LNCaP clone FGC (cell line): ENCODE results near the gene AGRN.
A peak's percentile ranks its signal among the peaks of the same experiment; 100 is the strongest.
"Not testable (repeated sequence)": the region's sequence is repeated elsewhere in the genome, so short reads cannot be mapped to it uniquely, and the experiment has no call there.

Experiments used
- DNase-seq: peaks from one replicate; pipeline ENCODE4 v3.0.0-alpha.2; 2011; ENCODE audit warnings: low read depth
- H3K4me3 ChIP-seq: 2 replicates; pipeline ENCODE4 v1.5.1; 2011; ENCODE audit warnings: mild to moderate bottlenecking, low read depth, low read length, control low read depth
- CTCF ChIP-seq: IDR thresholded peaks from 2 replicates; pipeline ENCODE4 v1.5.1; 2012; ENCODE audit warnings: mild to moderate bottlenecking; ENCODE audit not compliant: control insufficient read depth, insufficient read depth; ENCODE audit errors: extremely low read depth

AGRN gene

DNA sequence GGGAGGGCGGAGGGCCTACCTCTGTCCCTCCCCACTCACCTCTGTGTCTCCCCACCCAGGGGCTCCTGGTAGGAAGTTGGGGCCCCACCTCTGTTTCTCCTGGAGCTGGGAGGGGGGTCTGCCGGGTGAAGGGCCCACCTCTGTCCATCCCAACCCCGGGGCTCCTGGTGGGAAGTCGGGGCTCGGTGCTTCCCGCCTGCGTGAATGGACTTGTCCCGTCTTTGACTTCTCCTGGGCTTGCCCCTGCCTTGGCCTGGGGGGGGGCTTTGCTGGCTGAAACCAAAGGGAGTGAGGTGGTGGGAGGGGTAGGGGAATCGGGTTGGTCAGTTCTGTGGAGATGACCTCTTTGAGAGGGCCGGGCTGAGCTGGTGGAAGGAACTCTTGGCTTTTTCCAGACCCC, 5.8 kb downstream of the AGRN start:
- no peak for TF ChIP-seq CTCF
- H3K4me3 ChIP-seq = no peak overlapping the region
- DNase-seq = no peak

DNA sequence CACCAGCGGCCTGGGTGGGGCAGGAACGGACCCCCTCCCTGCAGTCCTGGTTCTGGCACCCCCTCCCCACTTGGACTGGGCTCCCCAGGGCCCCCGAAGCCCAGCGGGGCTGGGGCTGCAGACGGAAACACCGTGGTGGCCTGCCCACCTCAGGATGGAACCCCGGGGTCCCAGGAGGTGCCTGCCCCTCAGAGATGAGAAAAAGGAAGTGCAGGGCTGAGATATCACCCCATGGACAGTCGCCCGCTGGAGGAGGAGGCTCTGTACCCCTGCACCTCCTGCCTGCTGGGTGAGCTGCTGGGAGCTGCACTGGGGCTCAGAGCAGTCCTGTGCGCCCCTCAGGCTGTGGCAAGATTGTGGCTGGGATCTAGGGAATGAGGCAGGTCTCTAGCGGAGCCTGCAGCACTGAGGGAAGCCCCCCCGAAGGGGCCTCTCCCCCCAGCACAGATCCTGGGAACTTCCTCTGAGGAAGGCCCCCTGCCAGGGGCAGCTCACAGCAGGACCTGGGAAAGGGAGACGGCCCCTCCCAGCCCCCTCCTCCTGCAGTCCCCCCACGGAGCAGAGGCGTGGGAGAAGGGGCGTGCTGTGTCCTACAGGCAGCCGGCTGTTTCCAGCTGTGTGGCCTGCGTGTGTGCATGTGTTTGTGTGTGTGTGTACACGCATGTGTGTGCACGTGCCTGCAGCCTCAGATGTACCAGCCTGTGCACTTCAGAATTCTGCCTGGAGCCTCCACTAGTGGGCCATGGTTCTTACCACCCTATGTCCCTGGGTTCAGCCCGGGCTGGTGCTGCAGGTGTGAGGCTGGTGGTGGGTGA, 6.9 kb downstream of the AGRN start:
- H3K4me3 ChIP-seq = no peak overlapping the region
- no peak for DNase-seq
- TF ChIP-seq CTCF = no peak

DNA sequence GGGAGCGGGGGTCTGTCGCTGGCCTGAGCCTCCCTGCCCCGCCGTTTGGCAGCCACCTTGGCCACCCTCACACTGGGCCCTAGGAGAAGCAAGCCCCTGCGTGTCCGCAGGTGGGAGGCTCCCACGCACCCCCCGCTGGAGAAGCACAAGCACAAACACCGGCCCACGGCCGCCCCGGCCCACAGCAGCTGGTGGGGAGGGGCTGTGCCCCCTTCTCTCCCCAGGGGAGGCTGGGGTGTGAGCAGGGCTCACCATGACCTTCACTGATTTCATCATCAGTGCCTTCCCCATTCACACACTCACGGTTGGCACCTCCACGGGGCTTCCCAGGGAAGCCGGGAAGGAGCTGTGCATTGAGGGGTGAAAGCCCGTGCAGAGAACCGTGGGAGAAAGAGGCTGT, 7.9 kb downstream of the AGRN start:
- DNase-seq = no peak
- H3K4me3 ChIP-seq = no peak overlapping the region
- TF ChIP-seq CTCF = no peak

DNA sequence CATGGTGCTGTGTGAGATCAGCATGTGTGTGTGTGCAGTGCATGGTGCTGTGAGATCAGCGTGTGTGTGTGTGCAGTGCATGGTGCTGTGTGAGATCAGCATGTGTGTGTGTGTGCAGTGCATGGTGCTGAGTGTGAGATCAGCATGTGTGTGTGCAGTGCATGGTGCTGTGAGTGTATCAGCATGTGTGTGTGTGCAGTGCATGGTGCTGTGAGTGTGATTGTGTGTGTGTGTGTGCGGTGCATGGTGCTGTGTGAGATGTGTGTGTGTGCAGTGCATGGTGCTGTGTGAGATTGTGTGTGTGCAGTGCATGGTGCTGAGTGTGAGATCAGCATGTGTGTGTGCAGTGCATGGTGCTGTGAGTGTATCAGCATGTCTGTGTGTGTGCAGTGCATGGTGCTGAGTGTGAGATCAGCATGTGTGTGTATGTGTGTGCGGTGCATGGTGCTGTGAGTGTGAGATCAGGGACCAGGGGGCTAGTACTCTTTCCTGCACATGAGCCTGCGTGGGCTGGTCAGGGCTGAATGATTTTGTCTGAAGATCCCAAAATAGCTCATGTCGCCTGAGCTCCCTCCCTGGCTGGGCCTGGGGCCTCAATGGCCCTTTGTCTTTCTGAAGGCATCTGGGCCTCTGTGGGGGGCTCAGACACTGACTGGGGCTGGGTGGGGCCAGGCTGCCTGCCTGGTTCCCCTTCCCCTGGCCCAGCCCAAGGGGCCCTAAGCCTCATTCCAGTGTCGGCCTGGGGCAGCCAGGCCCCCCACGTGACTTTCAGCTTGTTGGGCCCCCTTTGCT, 11.1 kb downstream of the AGRN start:
- DNase-seq, H3K4me3 ChIP-seq: not testable (repeated sequence)

- no peak for TF ChIP-seq CTCF
- DNase-seq = no peak
- H3K4me3 ChIP-seq = no peak overlapping the region
Observed at GRCh38 chr1:1031659-1032235, 11.8 kb downstream of the AGRN start.

- H3K4me3 ChIP-seq = no peak overlapping the region
- TF ChIP-seq CTCF = no peak
- DNase-seq = no peak
Observed at GRCh38 chr1:1032424-1032823, 12.5 kb downstream of the AGRN start.

GRCh38 chr1:1033009-1033587, 13.2 kb downstream of the AGRN start:
- TF ChIP-seq CTCF = peak; percentile 40
- no peak for DNase-seq
- H3K4me3 ChIP-seq = 0 out of 2 replicates have a peak overlapping the region, but pooled peaks have one; percentile 4
